ENCODE data around the gene FAM161A.
"Not testable (repeated sequence)": the region's sequence is repeated elsewhere in the genome, so short reads cannot be mapped to it uniquely, and the experiment has no call there.

The FAM161A gene

GRCh38 chr2:61853847-61854563, at the start of gene FAM161A:
Gene FAM161A, minus strand, starts transcription at chr2:61854060. Its CDS starts 19 bp downstream, at chr2:61854041.
- CTCF ChIA-PET = no interaction called here
- H3K27ac Mint-ChIP-seq = peak within 1 kb of the TSS; percentile 91

GRCh38 chr2:61900281-61900680, 46.4 kb upstream of the FAM161A start:
- no peak overlapping the region for H3K27ac Mint-ChIP-seq
- no peaks in the 10 kb centered on the region for H3K9me3 Mint-ChIP-seq
- H3K4me1 Mint-ChIP-seq = peaks cover 12% of the 10 kb centered on the region
- H3K27me3 Mint-ChIP-seq = peaks cover 4% of the 10 kb centered on the region
- no peak overlapping the region for H3K4me3 Mint-ChIP-seq
- CTCF ChIA-PET = interaction anchor here (0.6 kb wide), 1 partner anchor 413 kb away, joined by 4 read pairs; no protein-coding TSS in a partner anchor
- no peak for DNase-seq
- no peaks in the 10 kb centered on the region for H3K36me3 Mint-ChIP-seq

More at GRCh38 chr2:61853847-61854563, at the start of gene FAM161A:
- Mint-ChIP-seq H3K27me3 (no peaks in the 10 kb centered on the region), H3K4me3 (peak within 1 kb of the TSS; percentile 94), H3K9me3 (no peaks in the 10 kb centered on the region), H3K4me1 (peaks cover 24% of the 10 kb centered on the region), H3K36me3 (peaks cover 2% of the 10 kb centered on the region)
- peak; percentile 84 for DNase-seq

GRCh38 chr2:61898810-61899209, 45.0 kb upstream of the FAM161A start:
- no peak overlapping the region for H3K27ac Mint-ChIP-seq
- peak; percentile 46 for DNase-seq
- CTCF ChIA-PET = interaction anchor here (0.9 to 1.2 kb wide), 2 partner anchors 16 to 18 kb away, joined by 3 read pairs; no protein-coding TSS in a partner anchor
- no peak overlapping the region for H3K4me3 Mint-ChIP-seq
- peaks cover 4% of the 10 kb centered on the region for H3K27me3 Mint-ChIP-seq
- no peaks in the 10 kb centered on the region for H3K9me3 Mint-ChIP-seq
- H3K36me3 Mint-ChIP-seq = no peaks in the 10 kb centered on the region
- peaks cover 5% of the 10 kb centered on the region for H3K4me1 Mint-ChIP-seq

GRCh38 chr2:61888267-61889055, 34.6 kb upstream of the FAM161A start, which contains the start of gene CCT4:
Gene CCT4, minus strand, starts transcription at chr2:61888656. Its CDS starts 149 bp downstream, at chr2:61888507.
- CTCF ChIA-PET = interaction anchor here (0.7 to 0.8 kb wide), 2 partner anchors 14 to 34 kb away, joined by 3 read pairs; no protein-coding TSS in a partner anchor
- peak; percentile 88 for DNase-seq
- H3K27ac Mint-ChIP-seq = peak within 1 kb of the TSS; percentile 99

GRCh38 chr2:61887717-61888266, 33.9 kb upstream of the FAM161A start:
- Mint-ChIP-seq H3K27ac (peak overlapping the region; percentile 99), H3K9me3 (no peaks in the 10 kb centered on the region), H3K4me3 (peak overlapping the region; percentile 98), H3K36me3 (peaks cover 25% of the 10 kb centered on the region), H3K4me1 (peaks cover 29% of the 10 kb centered on the region), H3K27me3 (peaks cover 4% of the 10 kb centered on the region)
- CTCF ChIA-PET = interaction anchor here (1.5 kb wide), 1 partner anchor 105 kb away, joined by 5 read pairs; no protein-coding TSS in a partner anchor
- peak; percentile 24 for DNase-seq

More at GRCh38 chr2:61888267-61889055, 34.6 kb upstream of the FAM161A start, which contains the start of gene CCT4:
- H3K4me1 Mint-ChIP-seq = peaks cover 29% of the 10 kb centered on the region
- H3K27me3 Mint-ChIP-seq = peaks cover 4% of the 10 kb centered on the region
- H3K9me3 Mint-ChIP-seq = no peaks in the 10 kb centered on the region
- H3K36me3 Mint-ChIP-seq = peaks cover 22% of the 10 kb centered on the region
- peak within 1 kb of the TSS; percentile 98 for H3K4me3 Mint-ChIP-seq

GRCh38 chr2:61885896-61886603, 32.2 kb upstream of the FAM161A start:
- H3K36me3 Mint-ChIP-seq = peaks cover 32% of the 10 kb centered on the region
- H3K4me3 Mint-ChIP-seq = peak overlapping the region; percentile 98
- H3K4me1 Mint-ChIP-seq = peaks cover 29% of the 10 kb centered on the region
- CTCF ChIA-PET = interaction anchor here (0.6 to 1.5 kb wide), 2 partner anchors 107 to 460 kb away, joined by 3 to 5 read pairs; no protein-coding TSS in a partner anchor
- no peak for DNase-seq
- H3K27ac Mint-ChIP-seq = peak overlapping the region; percentile 7
- H3K9me3 Mint-ChIP-seq = no peaks in the 10 kb centered on the region
- H3K27me3 Mint-ChIP-seq = peaks cover 4% of the 10 kb centered on the region

GRCh38 chr2:61882850-61883249, 29.0 kb upstream of the FAM161A start:
- DNase-seq = no peak
- Mint-ChIP-seq H3K27ac (no peak overlapping the region), H3K36me3 (peaks cover 44% of the 10 kb centered on the region), H3K27me3 (no peaks in the 10 kb centered on the region), H3K4me3 (no peak overlapping the region), H3K4me1 (peaks cover 22% of the 10 kb centered on the region), H3K9me3 (no peaks in the 10 kb centered on the region)
- CTCF ChIA-PET = interaction anchor here (1.5 kb wide), 1 partner anchor 16 kb away, joined by 3 read pairs; no protein-coding TSS in a partner anchor

- H3K27ac Mint-ChIP-seq, H3K27me3 Mint-ChIP-seq, H3K4me3 Mint-ChIP-seq, CTCF ChIA-PET, H3K4me1 Mint-ChIP-seq, H3K9me3 Mint-ChIP-seq, DNase-seq: not testable (repeated sequence)
- H3K36me3 Mint-ChIP-seq = peaks cover 46% of the 10 kb centered on the region
Observed at GRCh38 chr2:61879351-61879750, 25.5 kb upstream of the FAM161A start.

GRCh38 chr2:61878761-61879160, 24.9 kb upstream of the FAM161A start:
- Mint-ChIP-seq H3K9me3 (no peaks in the 10 kb centered on the region), H3K36me3 (peaks cover 49% of the 10 kb centered on the region), H3K4me3 (no peak overlapping the region), H3K27me3 (no peaks in the 10 kb centered on the region), H3K27ac (no peak overlapping the region), H3K4me1 (no peaks in the 10 kb centered on the region)
- DNase-seq = no peak
- CTCF ChIA-PET = no interaction called here

- peaks cover 48% of the 10 kb centered on the region for H3K36me3 Mint-ChIP-seq
- H3K27me3 Mint-ChIP-seq = no peaks in the 10 kb centered on the region
- H3K4me1 Mint-ChIP-seq = no peaks in the 10 kb centered on the region
- no peak overlapping the region for H3K4me3 Mint-ChIP-seq
- no peak for DNase-seq
- CTCF ChIA-PET = no interaction called here
- H3K9me3 Mint-ChIP-seq = no peaks in the 10 kb centered on the region
- H3K27ac Mint-ChIP-seq = no peak overlapping the region
Observed at GRCh38 chr2:61877571-61878245, 23.8 kb upstream of the FAM161A start.

GRCh38 chr2:61876400-61876799, 22.5 kb upstream of the FAM161A start:
- Mint-ChIP-seq H3K27ac (no peak overlapping the region), H3K36me3 (peaks cover 50% of the 10 kb centered on the region), H3K4me1 (no peaks in the 10 kb centered on the region), H3K4me3 (no peak overlapping the region), H3K27me3 (no peaks in the 10 kb centered on the region), H3K9me3 (no peaks in the 10 kb centered on the region)
- no peak for DNase-seq
- CTCF ChIA-PET = no interaction called here

- DNase-seq, CTCF ChIA-PET, H3K27me3 Mint-ChIP-seq, H3K4me1 Mint-ChIP-seq, H3K9me3 Mint-ChIP-seq, H3K27ac Mint-ChIP-seq, H3K4me3 Mint-ChIP-seq: not testable (repeated sequence)
- H3K36me3 Mint-ChIP-seq = peaks cover 49% of the 10 kb centered on the region
Observed at GRCh38 chr2:61866482-61867089, 12.7 kb upstream of the FAM161A start.

- Mint-ChIP-seq H3K27ac (no peak overlapping the region), H3K4me1 (no peaks in the 10 kb centered on the region), H3K4me3 (no peak overlapping the region), H3K9me3 (peaks cover 2% of the 10 kb centered on the region), H3K27me3 (peaks cover 3% of the 10 kb centered on the region), H3K36me3 (peaks cover 29% of the 10 kb centered on the region)
- DNase-seq = no peak
- CTCF ChIA-PET = no interaction called here
Observed at GRCh38 chr2:61862085-61862484, 8.2 kb upstream of the FAM161A start.
